ENCODE results near the gene OLFML1. TPM values are rescaled to one million over a fixed set of nuclear protein-coding genes. Genes with fewer than 3 reads are reported as not detected.
"Not testable (repeated sequence)": the region's sequence is repeated elsewhere in the genome, so short reads cannot be mapped to it uniquely, and the experiment has no call there.

OLFML1 gene
- polyA plus RNA-seq, 1 donor, result 35.0 TPM

- no peak for DNase-seq (ENCODE audit: low read depth)
Observed at GRCh38 chr11:7512525-7513233, 27.4 kb downstream of the OLFML1 start.

GRCh38 chr11:7513234-7514098 lies 28.2 kb downstream of the OLFML1 start, which contains the start of gene PPFIBP2:
Gene PPFIBP2 (plus strand): TSS chr11:7513999. CDS start chr11:7549476, 35,477 bp downstream.
- DNase-seq (ENCODE audit: low read depth), result no peak

- no peak for DNase-seq (ENCODE audit: low read depth)
Observed at GRCh38 chr11:7514099-7514591, 28.8 kb downstream of the OLFML1 start.

GRCh38 chr11:7515447-7515886 lies 30.2 kb downstream of the OLFML1 start:
- DNase-seq (ENCODE audit: low read depth), result no peak

GRCh38 chr11:7516475-7516874 lies 31.2 kb downstream of the OLFML1 start:
- no peak for DNase-seq (ENCODE audit: low read depth)

GRCh38 chr11:7517743-7518142 lies 32.4 kb downstream of the OLFML1 start:
- DNase-seq (ENCODE audit: low read depth), result not testable (repeated sequence)

GRCh38 chr11:7518811-7519562 lies 33.7 kb downstream of the OLFML1 start:
- no peak for DNase-seq (ENCODE audit: low read depth)

GRCh38 chr11:7520011-7520942 lies 35.0 kb downstream of the OLFML1 start:
- DNase-seq (ENCODE audit: low read depth), result no peak

- DNase-seq (ENCODE audit: low read depth), result no peak
Observed at GRCh38 chr11:7520981-7521487, 35.7 kb downstream of the OLFML1 start.

GRCh38 chr11:7522121-7522520 lies 36.8 kb downstream of the OLFML1 start:
- no peak for DNase-seq (ENCODE audit: low read depth)

- DNase-seq (ENCODE audit: low read depth), result no peak
Observed at GRCh38 chr11:7522546-7522945, 37.2 kb downstream of the OLFML1 start.

GRCh38 chr11:7523416-7524210 lies 38.3 kb downstream of the OLFML1 start:
- no peak for DNase-seq (ENCODE audit: low read depth)

- DNase-seq (ENCODE audit: low read depth), result no peak
Observed at GRCh38 chr11:7524462-7525235, 39.3 kb downstream of the OLFML1 start.

- no peak for DNase-seq (ENCODE audit: low read depth)
Observed at GRCh38 chr11:7525424-7525823, 40.1 kb downstream of the OLFML1 start.

- no peak for DNase-seq (ENCODE audit: low read depth)
Observed at GRCh38 chr11:7527029-7527428, 41.7 kb downstream of the OLFML1 start.

- no peak for DNase-seq (ENCODE audit: low read depth)
Observed at GRCh38 chr11:7528514-7529049, 43.3 kb downstream of the OLFML1 start.

- no peak for DNase-seq (ENCODE audit: low read depth)
Observed at GRCh38 chr11:7530013-7530640, 44.8 kb downstream of the OLFML1 start.

- DNase-seq (ENCODE audit: low read depth), result no peak
Observed at GRCh38 chr11:7531011-7531410, 45.7 kb downstream of the OLFML1 start.

Measured in forelimb muscle (tissue), 1 donor.